NCI-H1694 (cell line): ENCODE data around the gene EFS.
"Not testable (repeated sequence)": the region's sequence is repeated elsewhere in the genome, so short reads cannot be mapped to it uniquely, and the experiment has no call there.

Experiments
- DNase-seq: peaks from one replicate; lab custom pipeline; 2025; lab: John Stamatoyannopoulos, UW

The EFS gene

GRCh38 chr14:23399591-23399990 lies 34.6 kb upstream of the EFS start:
- DNase-seq = no peak

GRCh38 chr14:23399136-23399535 lies 34.2 kb upstream of the EFS start:
- no peak for DNase-seq

- no peak for DNase-seq
Observed at GRCh38 chr14:23398348-23398747, 33.4 kb upstream of the EFS start.

- DNase-seq = no peak
Observed at GRCh38 chr14:23396781-23397407, 31.9 kb upstream of the EFS start.

- no peak for DNase-seq
Observed at GRCh38 chr14:23396126-23396525, 31.2 kb upstream of the EFS start.

GRCh38 chr14:23392613-23393012 lies 27.6 kb upstream of the EFS start:
- DNase-seq = no peak

- not testable (repeated sequence) for DNase-seq
Observed at GRCh38 chr14:23389871-23390270, 24.9 kb upstream of the EFS start.

- DNase-seq = no peak
Observed at GRCh38 chr14:23389396-23389795, 24.4 kb upstream of the EFS start.

GRCh38 chr14:23388996-23389395 lies 24.0 kb upstream of the EFS start:
- no peak for DNase-seq

- DNase-seq = no peak
Observed at GRCh38 chr14:23387916-23388882, 23.2 kb upstream of the EFS start.

GRCh38 chr14:23386999-23387398 lies 22.0 kb upstream of the EFS start:
- DNase-seq = no peak

GRCh38 chr14:23386266-23386657 lies 21.3 kb upstream of the EFS start:
- not testable (repeated sequence) for DNase-seq

- DNase-seq = no peak
Observed at GRCh38 chr14:23385642-23386265, 20.8 kb upstream of the EFS start.

GRCh38 chr14:23385244-23385641 lies 20.3 kb upstream of the EFS start:
- no peak for DNase-seq

GRCh38 chr14:23384364-23385080 lies 19.6 kb upstream of the EFS start:
- DNase-seq = no peak

GRCh38 chr14:23382731-23383440 lies 17.9 kb upstream of the EFS start:
- DNase-seq = no peak

GRCh38 chr14:23382276-23382675 lies 17.3 kb upstream of the EFS start:
- DNase-seq = no peak

- no peak for DNase-seq
Observed at GRCh38 chr14:23381871-23382270, 16.9 kb upstream of the EFS start.

- DNase-seq = no peak
Observed at GRCh38 chr14:23380976-23381375, 16.0 kb upstream of the EFS start.

GRCh38 chr14:23380197-23380914 lies 15.4 kb upstream of the EFS start:
- DNase-seq = no peak
